Heart left ventricle (tissue), 16 donors: ENCODE measurements around the gene MAP2K5. TPM values are rescaled to one million over a fixed set of nuclear protein-coding genes. Genes with fewer than 3 reads are reported as not detected.

Experiments
- ATAC-seq, 4 donors: fragments of 200-7000 bp; cut with Tn5 transposase; one replicate each; pipeline ENCODE4 v1.9.1; 2020 to 2022; ENCODE audit warnings: moderate library complexity in 4 of 4, mild to moderate bottlenecking in 3 of 4, moderate number of reproducible peaks in 1 of 4
- DNase-seq, 5 donors: peaks; one replicate each; pipeline ENCODE4 v3.0.0-alpha.2; 2020
- H3K27ac ChIP-seq, 12 donors: fragments of 200-600 bp; sonication (generic) in 4 of 12; one replicate each; pipeline versions ENCODE4 v1.5.0 to v1.8.0; 2016 to 2022; ENCODE audit warnings: mild to moderate bottlenecking in 2 of 12
- H3K27me3 ChIP-seq, 9 donors: fragments of 200-600 bp; sonication (generic) in 2 of 9; one replicate each; pipeline versions ENCODE4 v1.5.1 to v1.8.0; 2016 to 2022; ENCODE audit warnings: mild to moderate bottlenecking in 3 of 9
- H3K36me3 ChIP-seq, 9 donors: fragments of 200-600 bp; sonication (generic) in 2 of 9; one replicate each; pipeline versions ENCODE4 v1.5.0 to v1.8.0; 2018 to 2022; ENCODE audit warnings: mild to moderate bottlenecking in 2 of 9
- H3K4me1 ChIP-seq, 12 donors: fragments of 200-600 bp; sonication (generic) in 4 of 12; one replicate each; pipeline versions ENCODE4 v1.5.0 to v1.8.0; 2016 to 2022; ENCODE audit warnings: mild to moderate bottlenecking in 3 of 12
- H3K4me3 ChIP-seq, 12 donors: fragments of 200-600 bp; sonication (generic) in 4 of 12; one replicate each; pipeline versions ENCODE4 v1.5.0 to v1.8.0; 2017 to 2022; ENCODE audit warnings: mild to moderate bottlenecking in 9 of 12, moderate library complexity in 4 of 12
- H3K9me3 ChIP-seq, 12 donors: fragments of 200-600 bp; sonication (generic) in 4 of 12; one replicate each; pipeline versions ENCODE4 v1.5.0 to v1.8.0; 2016 to 2022; ENCODE audit warnings: mild to moderate bottlenecking in 1 of 12
- CTCF ChIP-seq, 12 donors: fragments of 200-600 bp; sonication (generic) in 4 of 12; IDR thresholded peaks; one replicate each; pipeline versions ENCODE4 v1.5.0 to v1.8.0; 2018 to 2022; ENCODE audit warnings: antibody characterized with exemption in 12 of 12, mild to moderate bottlenecking in 5 of 12
- POLR2A ChIP-seq, 2 donors: fragments of 450-650 bp; IDR thresholded peaks; one replicate each; pipeline ENCODE4 v1.6.1; 2017; ENCODE audit warnings: antibody characterized with exemption in 2 of 2, mild to moderate bottlenecking in 2 of 2, moderate library complexity in 2 of 2
- WGBS, 4 donors: extraction: QIAGEN DNeasy Blood & Tissue Kit in 2 of 4; methylation state at CpG; one replicate each; pipeline versions ENCODE4 v1.1.5 to v1.1.7; 2013 to 2018; 5-methylcytosine and 5-hydroxymethylcytosine counted together
- intact Hi-C, 10 donors: fragments of 100-400 bp; cut with DNase I; formaldehyde crosslinking; loops; one replicate each; pipeline versions ENCODE4 v1.11.1 to v1.14.2; 2022
- polyA plus RNA-seq, 2 donors: library from polyadenylated mRNA; stranded (reverse); fragments of 200-250 nt; gene quantifications; one replicate each; pipeline ENCODE4 v1.2.3, GENCODE V29; 2013
- total RNA-seq, 9 donors: library from RNA; depleted of rRNA in 2 of 9; stranded (reverse); fragments of >200 nt in 2 of 9; fragmentation: NEBNext Ultra II Directional in 3 of 9; extraction: Animal tissue kit (Norgen Biotek cat#: 25700) in 3 of 9; gene quantifications; one replicate each; pipeline versions ENCODE4 v1.1.0 to v1.2.4, GENCODE V29; 2016 to 2023
- donor health status: ischemic (EF 13 %, LVEDD 7.1; RV severe dilation, severe dysfunction).
- donor health status: healthy with polysubstance abuse.
- donor health status: DM: no; HTN: yes; CAD: no.
- donor health status: DM: no; HTN: no; CAD: no.
- donor health status: ischemic (EF 25% LVEDD 6.9; RV normal size, moderate dysfunction).
- donor health status: ischemic (EF 25% LVEDD 5.7; RV mildly dilated, moderate dysfunction).
- donor health status: healthy.
- donor health status: DM: yes; HTN: yes; CAD: no.
- donor health status: ischemic (EF 35%, LVEDD 5.7; RV mildly dilated, moderate dysfunction).
- donor health status: nonischemic (EF 11% LVEDD 7.7; RV severe dilation, severe dysfunction).
- donor health status: DM: yes; HTN: yes; CAD: no.
- donor health status: PGD.
- donor health status: ischemic (EF 29% LVEDD 5.4; RV normal size, mild dysfunction).
- donor health status: nonischemic (EF 23%, LVEDD 6.1; RV moderate dilation, normal function).

Gene MAP2K5
- total and polyA plus RNA-seq, 11 donors = 8.1 to 32.0 (median 19.1) TPM

DNA sequence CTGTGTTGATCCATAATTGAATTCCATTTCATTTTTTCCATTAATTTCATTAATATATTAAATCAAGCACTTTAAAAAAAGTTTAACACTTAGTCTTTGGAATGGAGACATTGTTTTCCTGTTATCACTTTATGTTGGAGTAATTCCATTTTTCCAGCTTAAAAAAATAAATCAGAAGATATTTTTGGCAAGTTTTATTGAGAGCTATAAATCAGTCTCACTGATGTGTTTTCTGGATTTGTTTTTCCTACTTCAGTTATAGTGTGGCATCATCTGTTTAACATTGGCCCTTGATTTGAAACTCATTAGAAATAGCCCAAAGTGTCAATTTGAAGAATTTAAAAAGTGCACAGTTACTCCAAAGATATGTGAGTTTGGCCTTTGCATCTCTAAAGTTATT, 53.1 kb downstream of the MAP2K5 start:
- ATAC-seq (no peak), DNase-seq (no peak)
- TF ChIP-seq CTCF (IDR thresholded peaks at IDR 0.05) (no peak), POLR2A (IDR thresholded peaks at IDR 0.05) (no peak)
- peaks cover 0 to 66% (median 29%) of the 10 kb centered on the region in 9 donors for H3K36me3 ChIP-seq
- intact Hi-C loops = no loop called here
- H3K4me1 ChIP-seq = no peaks in the 10 kb centered on the region
- H3K9me3 ChIP-seq = no peaks in the 10 kb centered on the region
- H3K4me3 ChIP-seq = no peak overlapping the region
- H3K27me3 ChIP-seq = no peaks in the 10 kb centered on the region
- no peak overlapping the region for H3K27ac ChIP-seq

DNA sequence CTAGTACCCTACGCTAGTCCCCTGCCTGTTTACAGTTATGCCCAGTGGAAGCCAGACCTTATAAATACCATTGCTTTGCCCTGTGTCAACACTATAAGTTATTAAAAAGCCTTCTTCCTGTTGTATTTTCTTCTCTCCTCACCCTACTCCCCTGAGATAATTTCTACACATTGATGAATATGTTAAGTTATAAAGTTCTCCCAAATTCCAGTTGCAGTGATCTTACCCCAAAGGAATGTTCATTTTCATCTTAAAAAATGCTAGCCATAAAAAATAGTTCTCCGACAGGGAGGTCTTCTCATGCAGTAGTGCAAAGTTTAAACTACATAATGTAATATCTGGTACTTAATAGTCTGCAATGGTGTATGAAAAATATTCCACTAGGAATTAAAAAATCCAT, 58.6 kb downstream of the MAP2K5 start:
- no peaks in the 10 kb centered on the region for H3K4me1 ChIP-seq
- TF ChIP-seq CTCF (IDR thresholded peaks at IDR 0.05) = no peak
- TF ChIP-seq POLR2A (IDR thresholded peaks at IDR 0.05) = no peak
- DNase-seq (no peak), ATAC-seq (no peak)
- peaks cover 0 to 47% (median 17%) of the 10 kb centered on the region in 9 donors for H3K36me3 ChIP-seq
- 96 to 99% (median 97%) methylated on average over 2 of the region's 2 CpGs for WGBS, 4 donors
- H3K4me3 ChIP-seq = no peak overlapping the region
- H3K9me3 ChIP-seq = no peaks in the 10 kb centered on the region
- no peaks in the 10 kb centered on the region for H3K27me3 ChIP-seq
- H3K27ac ChIP-seq = no peak overlapping the region
- intact Hi-C loops = no loop called here

- intact Hi-C loops = no loop called here
- DNase-seq = no peak
- no peaks in the 10 kb centered on the region for H3K9me3 ChIP-seq
- TF ChIP-seq CTCF (IDR thresholded peaks at IDR 0.05) (no peak), POLR2A (IDR thresholded peaks at IDR 0.05) (no peak)
- H3K4me1 ChIP-seq = no peaks in the 10 kb centered on the region
- WGBS, 4 donors = 89 to 98% (median 94%) methylated on average over 4 of the region's 4 CpGs
- no peak overlapping the region for H3K4me3 ChIP-seq
- ATAC-seq = no peak
- no peaks in the 10 kb centered on the region for H3K27me3 ChIP-seq
- no peak overlapping the region for H3K27ac ChIP-seq
- peaks cover 0 to 36% (median 11%) of the 10 kb centered on the region in 9 donors for H3K36me3 ChIP-seq
Observed at GRCh38 chr15:67603063-67603462, 60.6 kb downstream of the MAP2K5 start.

DNA sequence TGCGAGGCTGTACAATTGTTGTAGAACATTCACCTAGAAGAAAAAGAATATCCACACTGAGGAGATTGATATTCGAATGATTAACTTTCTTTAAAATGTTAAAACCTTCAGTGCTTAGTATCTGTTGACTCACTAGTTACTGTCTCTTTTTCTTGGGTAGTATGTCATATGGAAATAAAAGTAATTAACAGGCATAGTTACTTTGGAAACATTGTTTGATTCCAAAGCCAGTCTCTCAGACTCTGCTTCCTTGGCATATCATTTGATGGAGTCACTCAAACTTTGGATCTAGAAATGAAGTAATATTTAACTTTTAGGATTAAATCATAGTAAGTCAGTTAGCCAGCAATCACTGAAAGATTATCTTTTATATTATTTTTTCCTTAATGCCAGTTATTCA, 63.4 kb downstream of the MAP2K5 start:
- H3K27ac ChIP-seq = no peak overlapping the region
- 94 to 98% (median 97%) methylated on average over 2 of the region's 2 CpGs for WGBS, 4 donors
- H3K9me3 ChIP-seq = no peaks in the 10 kb centered on the region
- DNase-seq (no peak), ATAC-seq (no peak)
- peaks cover 0 to 26% (median 10%) of the 10 kb centered on the region in 9 donors for H3K36me3 ChIP-seq
- no peak for TF ChIP-seq CTCF (IDR thresholded peaks at IDR 0.05)
- no peak for TF ChIP-seq POLR2A (IDR thresholded peaks at IDR 0.05)
- H3K4me1 ChIP-seq = no peaks in the 10 kb centered on the region
- H3K4me3 ChIP-seq = no peak overlapping the region
- no peaks in the 10 kb centered on the region for H3K27me3 ChIP-seq
- intact Hi-C loops = no loop called here
